ENCODE results near the gene C6orf141. TPM values are rescaled to one million over a fixed set of nuclear protein-coding genes. Genes with fewer than 3 reads are reported as not detected.

C6orf141 gene
- total RNA-seq, 1 donor from 2014 or later = 6.5 TPM

- no peaks in the 10 kb centered on the region for H3K36me3 ChIP-seq (ENCODE audit: control insufficient read depth, insufficient read depth, low read length)
- DNase-seq (ENCODE audit: low read depth) = no peak
- H3K4me3 ChIP-seq (ENCODE audit: low read depth, low read length) = no peak overlapping the region
- H3K27me3 ChIP-seq (ENCODE audit: control insufficient read depth, insufficient read depth, low read length) = no peaks in the 10 kb centered on the region
- no peak for TF ChIP-seq CTCF (IDR thresholded peaks at IDR 0.05; ENCODE audit: insufficient read depth, low read length, poor library complexity, severe bottlenecking)
These were observed 27.5 kb upstream of the C6orf141 start for GRCh38 chr6:49522710-49523593.

- Histone ChIP-seq H3K36me3 (ENCODE audit: control insufficient read depth, insufficient read depth, low read length) (no peaks in the 10 kb centered on the region), H3K27me3 (ENCODE audit: control insufficient read depth, insufficient read depth, low read length) (no peaks in the 10 kb centered on the region), H3K4me3 (ENCODE audit: low read depth, low read length) (no peak overlapping the region)
- DNase-seq (ENCODE audit: low read depth) = no peak
- no peak for TF ChIP-seq CTCF (IDR thresholded peaks at IDR 0.05; ENCODE audit: insufficient read depth, low read length, poor library complexity, severe bottlenecking)
These were observed 26.6 kb upstream of the C6orf141 start for GRCh38 chr6:49523901-49524300.

- no peak overlapping the region for H3K4me3 ChIP-seq (ENCODE audit: low read depth, low read length)
- no peak for DNase-seq (ENCODE audit: low read depth)
- H3K27me3 ChIP-seq (ENCODE audit: control insufficient read depth, insufficient read depth, low read length) = no peaks in the 10 kb centered on the region
- no peak for TF ChIP-seq CTCF (IDR thresholded peaks at IDR 0.05; ENCODE audit: insufficient read depth, low read length, poor library complexity, severe bottlenecking)
- no peaks in the 10 kb centered on the region for H3K36me3 ChIP-seq (ENCODE audit: control insufficient read depth, insufficient read depth, low read length)
These were observed 25.9 kb upstream of the C6orf141 start for GRCh38 chr6:49524541-49524940.

GRCh38 chr6:49526598-49526997, 23.9 kb upstream of the C6orf141 start:
- H3K27me3 ChIP-seq (ENCODE audit: control insufficient read depth, insufficient read depth, low read length) = no peaks in the 10 kb centered on the region
- DNase-seq (ENCODE audit: low read depth) = no peak
- TF ChIP-seq CTCF (IDR thresholded peaks at IDR 0.05; ENCODE audit: insufficient read depth, low read length, poor library complexity, severe bottlenecking) = no peak
- H3K4me3 ChIP-seq (ENCODE audit: low read depth, low read length) = no peak overlapping the region
- H3K36me3 ChIP-seq (ENCODE audit: control insufficient read depth, insufficient read depth, low read length) = no peaks in the 10 kb centered on the region

- Histone ChIP-seq H3K36me3 (ENCODE audit: control insufficient read depth, insufficient read depth, low read length) (no peaks in the 10 kb centered on the region), H3K27me3 (ENCODE audit: control insufficient read depth, insufficient read depth, low read length) (no peaks in the 10 kb centered on the region), H3K4me3 (ENCODE audit: low read depth, low read length) (no peak overlapping the region)
- TF ChIP-seq CTCF (IDR thresholded peaks at IDR 0.05; ENCODE audit: insufficient read depth, low read length, poor library complexity, severe bottlenecking) = no peak
- no peak for DNase-seq (ENCODE audit: low read depth)
These were observed 23.1 kb upstream of the C6orf141 start for GRCh38 chr6:49527320-49527719.

GRCh38 chr6:49528571-49528970, 21.9 kb upstream of the C6orf141 start:
- Histone ChIP-seq H3K36me3 (ENCODE audit: control insufficient read depth, insufficient read depth, low read length) (no peaks in the 10 kb centered on the region), H3K4me3 (ENCODE audit: low read depth, low read length) (no peak overlapping the region), H3K27me3 (ENCODE audit: control insufficient read depth, insufficient read depth, low read length) (no peaks in the 10 kb centered on the region)
- TF ChIP-seq CTCF (IDR thresholded peaks at IDR 0.05; ENCODE audit: insufficient read depth, low read length, poor library complexity, severe bottlenecking) = no peak
- DNase-seq (ENCODE audit: low read depth) = no peak
